HG02642 (cell line): ENCODE results near the gene MOCS3.

ENCODE experiments used
- ATAC-seq: cut with Tn5 transposase; IDR thresholded peaks from one replicate; pipeline ENCODE4 v1.9.1; 2021; ENCODE audit warnings: mild to moderate bottlenecking; ENCODE audit not compliant: unreplicated experiment, poor library complexity

MOCS3 gene, protein sequence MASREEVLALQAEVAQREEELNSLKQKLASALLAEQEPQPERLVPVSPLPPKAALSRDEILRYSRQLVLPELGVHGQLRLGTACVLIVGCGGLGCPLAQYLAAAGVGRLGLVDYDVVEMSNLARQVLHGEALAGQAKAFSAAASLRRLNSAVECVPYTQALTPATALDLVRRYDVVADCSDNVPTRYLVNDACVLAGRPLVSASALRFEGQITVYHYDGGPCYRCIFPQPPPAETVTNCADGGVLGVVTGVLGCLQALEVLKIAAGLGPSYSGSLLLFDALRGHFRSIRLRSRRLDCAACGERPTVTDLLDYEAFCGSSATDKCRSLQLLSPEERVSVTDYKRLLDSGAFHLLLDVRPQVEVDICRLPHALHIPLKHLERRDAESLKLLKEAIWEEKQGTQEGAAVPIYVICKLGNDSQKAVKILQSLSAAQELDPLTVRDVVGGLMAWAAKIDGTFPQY

DNA sequence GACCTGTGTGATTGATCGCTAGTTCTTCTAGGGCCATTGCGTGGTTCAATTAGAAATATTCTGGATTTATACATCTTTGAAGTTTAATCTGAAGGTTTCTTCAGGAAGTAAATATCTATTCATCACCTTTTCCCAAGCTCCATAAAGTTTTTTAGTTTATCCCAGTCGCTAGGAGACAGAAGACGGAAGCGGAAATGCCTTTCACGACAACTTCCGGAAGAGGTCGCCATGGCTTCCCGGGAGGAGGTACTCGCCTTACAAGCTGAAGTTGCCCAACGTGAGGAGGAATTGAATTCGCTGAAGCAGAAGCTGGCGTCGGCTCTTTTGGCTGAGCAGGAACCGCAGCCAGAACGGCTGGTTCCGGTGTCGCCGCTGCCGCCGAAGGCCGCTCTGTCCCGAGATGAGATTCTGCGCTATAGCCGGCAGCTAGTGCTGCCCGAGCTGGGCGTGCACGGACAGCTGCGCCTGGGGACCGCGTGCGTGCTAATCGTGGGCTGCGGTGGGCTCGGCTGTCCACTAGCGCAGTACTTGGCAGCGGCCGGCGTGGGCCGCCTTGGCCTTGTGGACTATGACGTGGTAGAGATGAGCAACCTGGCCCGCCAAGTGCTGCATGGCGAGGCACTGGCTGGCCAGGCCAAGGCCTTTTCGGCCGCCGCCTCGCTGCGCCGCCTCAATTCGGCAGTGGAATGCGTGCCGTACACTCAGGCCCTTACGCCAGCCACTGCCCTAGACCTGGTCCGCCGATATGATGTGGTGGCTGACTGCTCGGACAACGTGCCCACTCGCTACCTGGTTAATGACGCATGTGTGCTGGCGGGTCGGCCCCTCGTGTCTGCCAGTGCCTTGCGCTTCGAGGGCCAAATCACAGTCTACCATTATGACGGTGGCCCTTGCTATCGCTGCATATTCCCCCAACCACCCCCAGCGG, at the start of gene MOCS3:
Gene MOCS3 (plus strand): TSS at position 204 of the 928 bp plus-strand sequence. CDS start 25 bp downstream, at position 229.
- peak; percentile 79 for ATAC-seq

DNA sequence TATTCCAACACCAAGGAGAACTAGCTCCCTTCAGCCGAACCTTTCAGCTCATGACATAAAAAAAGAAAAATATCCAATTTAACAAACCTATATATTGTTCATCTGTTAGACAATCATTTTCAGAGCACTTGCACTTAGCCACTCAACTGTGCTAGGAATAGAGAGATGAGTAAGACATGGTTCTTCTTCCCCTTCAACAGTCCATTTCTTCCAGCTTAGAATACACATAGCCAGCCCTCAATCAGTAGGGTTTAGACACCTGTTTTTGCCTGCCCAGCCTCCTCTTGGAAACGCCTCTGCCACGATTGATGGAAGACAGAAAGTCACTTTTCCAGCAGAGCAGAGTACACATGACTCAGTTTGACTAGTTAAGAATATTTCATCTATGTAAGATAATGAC, 49.2 kb upstream of the MOCS3 start:
- no peak for ATAC-seq

DNA sequence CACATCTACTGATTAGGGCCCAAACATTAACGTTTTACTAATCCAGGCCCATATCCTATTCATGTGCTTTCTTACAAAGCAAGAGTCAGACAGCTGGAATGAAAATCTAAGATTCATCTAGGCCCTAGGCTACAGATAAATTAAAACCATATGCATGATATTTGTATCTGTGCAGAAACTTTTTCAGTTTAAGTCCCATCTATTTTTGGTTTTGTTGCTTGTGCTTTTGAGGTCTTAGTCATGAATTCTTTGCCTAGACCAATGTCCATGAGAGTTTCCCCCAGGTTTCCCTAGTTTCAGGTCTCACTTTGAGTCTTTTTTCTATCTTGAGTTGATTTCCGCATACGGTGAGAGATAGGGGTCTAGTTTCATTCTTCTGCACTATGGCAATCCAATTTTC, 47.6 kb upstream of the MOCS3 start:
- ATAC-seq, result no peak

DNA sequence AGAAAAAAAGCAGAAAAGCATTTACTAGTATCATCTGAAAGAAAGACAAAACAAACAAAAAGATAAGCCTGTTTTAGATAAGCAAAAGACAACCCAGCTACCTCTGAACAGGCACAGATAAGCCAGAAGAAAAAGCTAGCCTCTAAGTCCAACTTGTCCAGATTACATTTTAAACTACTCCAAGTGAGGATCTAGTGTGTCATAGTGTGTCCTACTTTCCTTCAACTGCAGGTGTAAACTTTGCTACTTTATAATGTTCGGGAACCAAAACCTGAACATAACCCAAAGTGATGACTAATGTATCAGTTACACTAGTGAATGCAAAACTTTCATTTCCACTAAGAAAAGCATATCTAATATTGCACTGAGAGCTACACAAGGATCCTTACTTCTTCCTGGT, 46.9 kb upstream of the MOCS3 start:
- ATAC-seq, result peak; percentile 44

DNA sequence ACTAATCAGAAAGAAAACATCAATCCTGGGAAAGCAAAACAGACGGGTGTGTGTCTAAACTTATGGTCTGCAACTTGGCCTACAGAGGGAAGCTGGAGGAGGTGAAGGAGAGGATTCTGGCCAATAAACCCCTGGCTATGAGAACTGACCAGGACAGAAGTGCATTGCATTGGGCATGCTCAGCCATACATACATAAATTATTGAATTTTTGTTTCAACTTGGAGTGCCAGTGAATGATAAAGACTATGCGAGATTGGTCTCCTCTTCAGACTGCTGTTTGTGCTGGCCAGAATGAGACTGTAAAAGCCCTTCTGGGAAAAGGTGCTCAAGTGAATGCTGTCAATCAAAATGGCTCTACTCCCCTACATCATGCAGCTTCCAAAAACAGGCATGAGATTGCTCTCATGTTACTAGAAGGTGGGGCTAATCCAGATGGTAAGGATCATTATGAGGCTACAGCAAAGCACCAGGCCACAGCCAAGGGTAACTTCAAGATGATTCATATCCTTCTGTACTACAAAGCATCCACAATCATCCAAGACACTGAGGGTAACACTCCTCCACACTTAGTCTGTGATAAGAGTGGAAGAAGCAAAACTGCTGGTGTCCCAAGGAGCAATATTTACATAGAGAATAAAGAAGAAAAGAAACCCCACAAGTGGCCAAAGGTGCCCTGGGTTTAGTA, 44.8 kb upstream of the MOCS3 start:
- ATAC-seq, result peak; percentile 44

DNA sequence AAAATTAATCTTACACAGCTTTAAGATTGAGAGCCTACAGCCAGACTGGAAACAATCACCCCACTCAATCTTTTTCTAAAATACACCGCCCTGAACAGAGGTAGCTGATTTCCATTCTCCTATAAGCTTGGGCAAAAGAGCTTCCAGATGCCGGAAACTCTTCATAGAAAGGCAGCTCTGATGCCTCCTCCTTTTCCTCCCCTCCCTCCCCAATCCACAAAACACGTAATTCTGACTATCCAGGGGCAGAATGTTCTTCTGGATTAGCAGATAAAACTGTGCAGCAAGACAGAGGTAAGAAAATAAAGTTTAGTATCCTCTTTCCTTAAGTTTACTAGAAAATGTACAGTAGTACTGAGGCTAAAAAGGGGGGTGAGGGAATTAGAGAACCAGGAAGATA, 43.2 kb upstream of the MOCS3 start:
- no peak for ATAC-seq

DNA sequence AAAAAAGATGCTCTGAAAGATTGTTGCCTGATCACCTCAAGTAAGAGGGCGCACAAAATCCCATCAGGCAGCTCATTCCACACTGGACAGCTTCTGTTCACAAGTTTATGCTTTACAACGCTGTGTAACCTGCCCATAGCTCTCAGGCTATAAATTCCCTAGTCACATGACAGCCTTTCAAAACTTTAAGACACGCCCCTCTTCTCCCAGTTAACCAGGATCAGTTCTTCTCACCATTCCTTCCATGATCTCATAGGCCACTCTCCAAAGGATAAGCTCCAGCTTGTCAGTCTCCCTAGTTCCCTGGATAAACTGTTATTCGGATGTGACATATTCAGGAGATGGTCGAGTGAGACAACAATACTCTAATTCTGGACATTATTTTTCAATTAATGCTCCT, 42.4 kb upstream of the MOCS3 start:
- ATAC-seq, result no peak

DNA sequence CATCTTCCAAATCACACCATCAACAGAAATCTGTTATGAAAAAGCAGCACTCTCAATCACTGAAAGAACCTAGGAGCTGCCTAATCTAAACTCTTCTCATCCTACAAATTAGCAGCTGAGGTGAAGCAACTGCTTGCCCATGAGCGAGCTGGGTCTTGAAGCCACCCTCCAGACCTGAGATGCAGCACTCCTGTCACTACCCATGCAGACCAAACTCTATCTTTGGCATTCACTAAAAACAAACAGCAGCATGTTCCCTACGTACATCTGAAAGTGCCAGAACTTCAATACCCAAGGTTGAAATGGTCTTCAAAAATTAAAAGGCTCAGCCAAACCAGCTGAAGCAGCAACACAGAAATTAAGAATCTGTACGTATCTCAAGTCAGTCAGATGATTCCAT, 41.7 kb upstream of the MOCS3 start:
- no peak for ATAC-seq

DNA sequence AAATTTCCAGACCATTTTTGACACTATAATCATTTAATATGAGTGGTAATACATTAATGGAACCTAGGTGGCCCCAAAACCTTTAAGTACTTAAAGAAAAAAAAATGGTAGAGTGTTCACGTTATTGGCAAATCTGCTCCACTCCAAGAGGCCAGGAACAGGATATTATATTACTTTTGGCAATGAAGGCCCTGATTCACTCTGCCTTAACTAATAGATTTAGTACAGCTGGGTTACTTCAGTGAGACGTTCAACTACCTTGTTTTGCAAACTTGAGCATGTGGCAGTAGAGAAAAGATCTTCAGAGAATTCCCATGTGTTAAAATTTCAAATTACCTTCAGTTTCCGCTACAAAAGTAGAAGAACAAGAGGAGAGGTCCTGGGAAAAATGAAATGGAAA, 40.2 kb upstream of the MOCS3 start:
- no peak for ATAC-seq

DNA sequence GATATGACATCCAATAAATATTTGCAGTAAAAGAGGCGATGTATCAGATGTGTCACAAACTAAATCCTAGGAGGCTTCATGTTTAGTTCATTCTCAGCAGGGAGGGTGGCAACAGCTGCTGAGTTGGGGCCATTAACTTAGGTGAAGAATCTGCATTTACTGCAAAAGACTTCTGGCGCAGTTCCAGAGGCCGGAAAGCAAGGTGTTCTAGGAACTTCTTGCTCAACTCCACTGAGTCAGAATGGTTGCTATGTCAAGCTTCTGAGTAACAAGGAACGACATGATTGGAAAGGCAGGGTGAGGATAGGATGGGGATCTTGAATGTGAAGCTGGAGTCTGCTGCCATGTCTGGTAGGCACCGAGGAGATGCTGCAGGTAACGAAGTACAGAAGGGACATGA, 39.1 kb upstream of the MOCS3 start:
- ATAC-seq, result no peak

DNA sequence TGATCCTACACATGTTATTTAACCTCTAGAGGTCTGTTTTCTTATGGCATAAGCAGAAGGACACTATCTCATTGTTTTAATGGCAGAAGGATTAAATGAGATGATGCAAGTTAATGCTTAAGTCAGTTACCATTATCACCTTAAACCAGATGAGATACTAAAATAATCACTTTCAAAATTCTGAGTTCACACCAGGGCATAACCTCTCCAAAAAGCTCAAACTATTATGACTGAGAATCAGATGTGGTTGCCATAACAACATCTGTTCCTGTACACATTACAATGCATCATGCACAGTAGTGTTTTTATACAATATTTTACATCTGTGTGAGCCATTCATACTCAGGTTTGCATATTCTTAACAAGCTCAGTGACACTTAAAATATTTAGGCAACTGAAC, 37.6 kb upstream of the MOCS3 start:
- no peak for ATAC-seq

DNA sequence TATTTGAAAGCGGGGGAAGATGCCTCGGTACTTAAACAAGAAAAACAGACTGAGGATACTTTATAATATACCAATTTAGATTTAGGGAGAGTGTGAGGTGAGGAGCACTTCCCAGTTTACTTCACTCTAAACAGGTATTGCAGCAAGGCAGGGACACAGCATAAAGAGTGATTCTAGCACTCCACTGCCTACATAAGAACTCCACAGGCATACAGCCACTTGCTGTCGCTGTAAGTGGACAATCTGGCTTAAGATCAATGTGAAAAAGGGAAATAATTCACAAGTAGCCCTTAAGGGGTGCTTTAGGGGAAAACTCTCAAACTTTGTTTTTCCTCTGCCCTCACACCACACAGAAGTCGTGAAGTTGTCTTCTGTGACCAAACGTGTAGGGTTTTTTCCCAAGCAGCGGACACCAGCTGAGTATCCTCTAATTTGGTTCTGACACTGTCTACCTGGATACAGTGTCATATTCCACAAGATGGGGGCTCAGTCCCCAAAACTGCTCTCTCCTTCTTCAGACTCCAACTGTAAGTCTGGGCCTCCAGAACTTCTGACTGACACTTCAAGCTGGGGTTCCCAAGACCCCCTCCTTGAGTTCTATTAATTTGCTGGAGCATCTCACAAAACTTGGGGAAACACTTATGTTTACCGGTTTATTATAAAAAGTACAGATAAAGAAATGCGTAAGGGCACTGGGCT, 36.7 kb upstream of the MOCS3 start:
- ATAC-seq, result no peak

DNA sequence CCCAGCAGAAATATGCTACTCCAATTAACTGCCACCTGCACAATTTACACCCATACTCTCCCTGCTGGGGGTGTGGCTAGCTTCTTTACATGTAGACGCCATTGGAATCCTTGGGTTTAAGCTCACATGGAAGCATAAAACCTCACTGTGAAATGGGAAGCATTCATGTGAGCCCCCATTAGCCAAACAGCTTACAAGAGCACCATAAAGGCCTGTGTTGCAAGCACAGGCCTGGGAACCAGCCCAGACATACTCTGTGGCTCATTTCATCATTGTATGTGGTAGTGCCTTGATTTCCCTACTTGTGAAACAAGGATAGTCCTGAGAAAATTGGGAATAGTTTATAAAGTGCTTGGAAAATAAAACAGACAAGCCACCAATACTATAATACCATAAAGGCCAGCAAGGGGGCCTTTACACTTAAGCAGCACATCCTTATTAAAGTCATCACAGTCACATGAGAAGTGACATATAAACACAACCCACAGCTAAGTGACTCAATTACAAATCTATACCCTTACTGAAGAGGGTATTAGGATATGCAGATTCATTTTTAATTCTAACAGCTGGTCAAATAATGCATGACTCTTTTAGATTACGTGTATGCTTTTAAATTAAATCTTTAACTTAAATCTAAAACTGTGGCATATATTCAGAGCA, 34.2 kb upstream of the MOCS3 start:
- no peak for ATAC-seq

DNA sequence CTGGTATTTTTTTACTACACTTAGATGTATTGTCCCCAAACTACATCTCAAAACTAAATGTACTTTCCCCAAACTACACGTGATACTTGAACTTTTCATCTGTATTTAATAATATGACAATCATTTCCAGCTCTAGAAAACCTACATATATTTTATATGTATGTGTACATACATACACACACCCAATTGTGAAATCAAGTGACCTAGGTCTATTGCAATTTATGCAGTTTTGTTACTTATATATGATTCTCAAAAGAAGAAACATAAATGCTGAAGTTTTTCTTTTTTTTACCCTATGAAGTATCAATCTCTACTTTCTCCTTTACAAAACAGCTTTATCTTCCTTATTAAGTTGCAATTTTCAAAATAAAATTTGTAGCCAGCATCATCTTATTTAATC, 32.1 kb upstream of the MOCS3 start:
- no peak for ATAC-seq

DNA sequence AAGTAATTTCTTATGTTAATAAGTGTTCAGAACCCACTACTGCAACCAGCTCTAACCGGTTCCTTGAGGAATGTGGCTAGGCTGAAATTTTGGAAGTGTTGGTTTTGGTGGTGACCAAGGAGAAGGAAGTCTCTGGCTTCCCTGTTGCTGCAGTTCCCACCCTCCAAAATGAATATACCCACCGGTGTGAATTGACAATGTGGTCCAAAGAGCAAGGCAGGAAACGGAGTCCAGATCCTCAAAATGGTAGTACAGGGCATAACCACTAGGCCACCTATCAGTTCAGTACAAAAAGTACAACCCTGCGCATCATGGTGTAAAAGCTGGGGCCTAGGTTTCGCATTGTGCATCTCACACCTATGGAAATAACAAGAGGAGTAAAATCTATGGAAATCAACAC, 30.1 kb upstream of the MOCS3 start:
- no peak for ATAC-seq

DNA sequence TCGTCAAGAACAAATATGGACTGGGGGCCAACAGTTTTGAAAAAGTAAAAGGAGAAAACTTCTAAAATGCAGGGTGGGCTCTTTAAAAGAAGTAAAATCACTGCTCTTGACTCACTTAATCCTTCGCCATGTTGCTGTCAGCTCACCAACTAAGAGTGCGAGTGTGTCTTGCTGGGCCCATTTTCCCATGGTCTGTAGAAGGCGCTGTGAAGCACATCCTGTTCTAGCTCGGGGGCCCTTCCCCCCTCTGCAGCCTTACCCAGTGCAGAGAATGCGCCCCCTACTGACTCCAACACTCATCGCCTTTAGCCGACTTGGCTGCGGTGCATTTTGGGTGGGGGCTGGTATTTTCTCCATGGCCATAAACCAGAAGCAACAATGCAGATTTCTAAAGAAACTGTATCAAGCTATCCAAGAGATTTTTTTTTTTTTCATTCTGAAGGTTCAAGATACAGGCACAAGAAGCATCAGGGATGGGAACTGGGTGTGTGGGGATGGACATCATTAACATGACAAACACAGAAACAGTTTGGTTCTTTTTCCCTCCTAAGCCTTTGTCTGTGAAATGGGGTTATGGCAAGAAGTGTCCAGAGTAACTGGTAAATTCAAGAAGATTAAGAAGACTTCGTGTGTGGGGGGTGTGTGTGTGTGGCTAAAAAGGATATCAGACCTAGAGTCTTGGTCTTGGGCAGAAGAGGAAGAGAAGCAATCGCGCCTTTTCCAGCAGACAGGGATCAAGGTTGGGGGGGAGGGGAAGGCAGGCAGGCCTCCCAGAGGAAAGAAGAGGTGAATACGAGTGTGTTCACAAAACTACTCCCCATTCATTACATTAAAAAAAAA, 29.1 kb upstream of the MOCS3 start:
- ATAC-seq, result peak; percentile 56

DNA sequence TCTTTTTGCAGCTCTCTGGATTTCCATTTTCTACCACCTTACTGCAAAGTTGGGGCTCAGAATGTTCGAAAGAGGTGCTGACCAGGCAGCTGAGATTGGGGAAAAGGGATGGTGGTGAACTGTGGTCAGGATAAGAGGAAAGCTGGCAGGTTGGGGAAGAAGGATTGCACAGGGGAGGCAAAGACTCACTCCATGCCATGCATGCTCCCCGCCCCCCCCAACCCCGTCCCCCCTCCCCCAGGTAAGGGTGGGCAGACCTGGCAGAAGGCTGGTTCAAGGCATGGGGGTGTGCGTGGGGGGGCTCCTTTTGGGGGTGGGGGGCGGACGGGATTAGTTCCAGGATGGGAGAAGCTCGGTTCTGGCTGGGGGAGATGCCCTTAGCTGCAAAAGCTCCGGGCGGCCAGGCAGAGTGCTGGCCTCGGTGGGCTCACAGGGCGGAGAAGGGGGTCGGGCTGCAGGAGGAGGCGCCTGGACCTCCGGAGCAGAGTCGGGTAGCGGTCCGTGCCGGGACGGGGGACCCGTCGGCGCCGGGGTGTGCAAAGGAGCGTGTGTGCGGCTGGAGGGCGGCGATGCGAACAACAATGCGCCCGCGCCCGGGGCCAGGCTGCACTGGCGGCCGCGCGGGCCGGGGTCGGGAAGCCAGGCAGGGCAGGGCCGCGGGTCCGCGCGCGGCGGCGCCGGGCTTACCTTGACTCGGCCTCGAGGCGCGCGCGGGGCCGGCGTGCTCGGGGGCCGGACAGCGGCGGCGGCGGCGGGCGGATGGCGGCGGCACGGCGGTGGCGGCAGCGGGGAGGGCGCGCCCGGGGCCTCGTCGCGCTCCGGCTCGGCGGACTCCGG, 28.3 kb upstream of the MOCS3 start:
- ATAC-seq, result peak; percentile 24

DNA sequence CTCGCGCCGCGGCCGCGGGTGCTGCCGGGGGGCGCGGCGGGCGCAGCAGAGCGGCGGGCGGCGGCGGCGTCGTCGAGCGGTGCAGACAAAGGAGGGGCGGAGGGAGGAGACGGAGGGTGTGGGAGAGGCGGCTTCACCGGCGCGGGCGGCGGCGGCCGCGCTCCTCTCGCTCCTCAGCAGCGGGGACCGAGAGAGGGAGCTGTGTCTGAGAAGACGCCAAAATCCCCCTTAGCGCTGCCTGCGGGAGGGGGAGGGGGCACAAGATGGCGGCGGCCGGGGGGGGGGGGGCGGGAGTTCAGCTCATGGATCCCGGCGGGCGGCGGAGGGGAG, 27.7 kb upstream of the MOCS3 start:
- peak; percentile 29 for ATAC-seq
